ENCODE results near the gene ABR.

The ABR gene

GRCh38 chr17:1179818-1180742 lies at the start of gene ABR:
ABR (minus strand) TSS chr17:1179981; CDS start chr17:1179727, 254 bp downstream.
- DNase-seq (ENCODE audit: low read depth): peak; percentile 71
- H3K9me3 ChIP-seq (ENCODE audit: control insufficient read depth, low read length): no peaks in the 10 kb centered on the region
- peaks cover 19% of the 10 kb centered on the region for H3K4me1 ChIP-seq (ENCODE audit: control insufficient read depth, insufficient read depth, low read length)
- peak within 1 kb of the TSS; percentile 76 for H3K4me3 ChIP-seq (ENCODE audit: low read length)
- peak within 1 kb of the TSS; percentile 71 for H3K9ac ChIP-seq (ENCODE audit: low read length)
- no peaks in the 10 kb centered on the region for H3K36me3 ChIP-seq (ENCODE audit: control insufficient read depth, insufficient read depth, low read length, severe bottlenecking)
- no peaks in the 10 kb centered on the region for H3K27me3 ChIP-seq (replicated peaks; ENCODE audit: control insufficient read depth, insufficient read depth, low read length)

DNA sequence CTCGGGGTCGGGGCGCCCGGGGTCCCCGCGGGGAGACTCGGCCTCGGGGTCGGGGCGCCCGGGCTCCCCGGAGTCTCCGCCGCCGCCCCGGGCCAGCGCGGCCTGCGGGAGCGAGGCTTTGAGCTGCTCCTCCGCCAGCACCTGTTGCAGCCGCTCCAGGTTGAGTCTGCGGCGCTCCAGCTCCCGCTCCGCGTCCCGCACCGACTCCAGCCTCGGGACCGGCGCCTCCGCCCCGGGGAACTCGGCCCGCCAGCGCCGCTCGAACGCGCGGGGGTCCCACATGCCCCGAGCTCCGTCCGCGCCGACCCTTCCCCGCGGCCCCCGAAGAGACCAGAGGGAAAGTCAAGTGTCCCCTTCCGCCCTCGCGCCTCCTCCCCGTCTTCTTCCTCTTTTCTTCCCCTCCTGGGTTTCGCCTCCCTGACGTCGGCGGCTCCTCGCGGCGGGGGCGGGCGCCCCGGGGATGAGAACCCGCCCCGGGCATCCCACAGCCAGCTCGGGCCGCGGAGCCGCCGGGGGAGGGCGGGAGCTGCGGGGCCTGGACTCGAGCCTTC lies 49.6 kb upstream of the ABR start:
- Histone ChIP-seq H3K36me3 (ENCODE audit: control insufficient read depth, insufficient read depth, low read length, severe bottlenecking) (no peaks in the 10 kb centered on the region), H3K4me3 (ENCODE audit: low read length) (peak overlapping the region; percentile 75), H3K9ac (ENCODE audit: low read length) (no peak overlapping the region), H3K4me1 (ENCODE audit: control insufficient read depth, insufficient read depth, low read length) (peaks cover 7% of the 10 kb centered on the region), H3K9me3 (ENCODE audit: control insufficient read depth, low read length) (no peaks in the 10 kb centered on the region), H3K27me3 (replicated peaks; ENCODE audit: control insufficient read depth, insufficient read depth, low read length) (peaks cover 21% of the 10 kb centered on the region)
- peak; percentile 46 for DNase-seq (ENCODE audit: low read depth)

GRCh38 chr17:1228781-1229348 lies 49.1 kb upstream of the ABR start:
- peaks cover 7% of the 10 kb centered on the region for H3K4me1 ChIP-seq (ENCODE audit: control insufficient read depth, insufficient read depth, low read length)
- no peak overlapping the region for H3K4me3 ChIP-seq (ENCODE audit: low read length)
- H3K36me3 ChIP-seq (ENCODE audit: control insufficient read depth, insufficient read depth, low read length, severe bottlenecking): no peaks in the 10 kb centered on the region
- DNase-seq (ENCODE audit: low read depth): no peak
- peaks cover 21% of the 10 kb centered on the region for H3K27me3 ChIP-seq (replicated peaks; ENCODE audit: control insufficient read depth, insufficient read depth, low read length)
- H3K9ac ChIP-seq (ENCODE audit: low read length): no peak overlapping the region
- H3K9me3 ChIP-seq (ENCODE audit: control insufficient read depth, low read length): no peaks in the 10 kb centered on the region

DNA sequence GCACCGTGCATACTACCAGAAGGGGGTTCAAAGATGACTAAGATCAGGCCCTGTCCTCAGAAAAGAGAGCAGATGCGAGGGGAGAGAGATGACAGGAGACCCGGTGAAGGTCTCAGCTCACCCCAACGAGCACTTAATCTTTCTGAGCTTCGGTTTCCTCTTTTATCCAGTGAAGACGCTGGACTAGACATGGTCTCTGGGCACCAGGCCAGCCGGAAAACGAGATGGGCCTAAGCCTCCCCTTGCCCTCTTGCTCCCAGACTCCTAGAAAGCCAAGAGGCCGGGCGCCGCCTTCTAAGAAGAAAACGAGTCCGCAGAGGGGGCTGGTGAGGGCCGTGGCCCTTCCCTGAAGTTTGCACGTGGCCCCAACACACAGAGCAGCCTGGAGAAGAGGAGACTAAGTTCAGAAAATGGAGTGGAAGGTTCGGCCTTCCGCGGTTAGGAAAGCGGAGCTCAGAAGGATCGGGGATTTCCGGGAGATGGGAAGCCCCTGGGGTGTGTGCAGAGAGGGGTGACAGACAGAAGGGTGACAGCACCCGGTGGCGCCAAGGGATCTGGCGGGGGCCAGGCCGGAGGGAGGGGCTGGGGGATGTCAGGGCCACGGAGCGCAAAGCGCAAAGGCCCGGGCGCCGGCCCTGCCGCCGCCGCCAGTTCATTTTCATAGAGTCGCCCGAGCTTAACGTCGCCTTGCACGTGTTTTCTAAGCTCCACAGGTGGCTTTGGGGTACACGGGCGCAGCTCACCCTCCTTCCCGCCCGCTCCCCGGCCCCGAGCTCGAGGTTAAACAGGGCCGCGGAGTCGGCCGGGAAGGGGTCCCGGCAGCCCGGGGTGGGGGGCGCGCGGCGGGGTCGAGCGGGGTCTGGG lies 48.4 kb upstream of the ABR start:
- Histone ChIP-seq H3K4me3 (ENCODE audit: low read length) (peak overlapping the region; percentile 41), H3K4me1 (ENCODE audit: control insufficient read depth, insufficient read depth, low read length) (peaks cover 7% of the 10 kb centered on the region), H3K27me3 (replicated peaks; ENCODE audit: control insufficient read depth, insufficient read depth, low read length) (peaks cover 21% of the 10 kb centered on the region), H3K36me3 (ENCODE audit: control insufficient read depth, insufficient read depth, low read length, severe bottlenecking) (no peaks in the 10 kb centered on the region), H3K9me3 (ENCODE audit: control insufficient read depth, low read length) (no peaks in the 10 kb centered on the region), H3K9ac (ENCODE audit: low read length) (no peak overlapping the region)
- no peak for DNase-seq (ENCODE audit: low read depth)

DNA sequence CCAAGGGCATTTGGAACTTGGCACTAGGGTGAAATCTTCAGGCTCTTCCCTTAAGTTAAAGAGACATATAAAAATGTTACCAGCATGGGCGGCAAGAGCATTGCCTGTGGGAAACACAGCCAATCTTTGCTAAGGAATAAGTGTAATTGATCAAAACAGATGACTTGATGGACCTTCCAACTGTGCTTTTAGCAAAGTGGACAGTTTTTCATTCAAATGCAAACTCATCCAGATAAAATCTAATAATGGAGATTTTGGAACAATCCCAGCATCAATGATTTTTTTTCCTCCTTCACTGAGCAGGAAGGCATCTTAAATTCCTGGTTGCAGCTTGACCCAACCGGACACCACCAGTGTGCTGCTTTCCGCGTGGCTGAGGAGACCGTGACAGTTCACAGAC lies 47.6 kb upstream of the ABR start:
- H3K4me3 ChIP-seq (ENCODE audit: low read length): no peak overlapping the region
- peaks cover 21% of the 10 kb centered on the region for H3K27me3 ChIP-seq (replicated peaks; ENCODE audit: control insufficient read depth, insufficient read depth, low read length)
- no peaks in the 10 kb centered on the region for H3K36me3 ChIP-seq (ENCODE audit: control insufficient read depth, insufficient read depth, low read length, severe bottlenecking)

GRCh38 chr17:1226308-1226707 lies 46.5 kb upstream of the ABR start:
- H3K9me3 ChIP-seq (ENCODE audit: control insufficient read depth, low read length): peaks cover 3% of the 10 kb centered on the region
- no peak overlapping the region for H3K4me3 ChIP-seq (ENCODE audit: low read length)
- DNase-seq (ENCODE audit: low read depth): no peak
- no peaks in the 10 kb centered on the region for H3K36me3 ChIP-seq (ENCODE audit: control insufficient read depth, insufficient read depth, low read length, severe bottlenecking)
- H3K27me3 ChIP-seq (replicated peaks; ENCODE audit: control insufficient read depth, insufficient read depth, low read length): peaks cover 21% of the 10 kb centered on the region
- no peak overlapping the region for H3K9ac ChIP-seq (ENCODE audit: low read length)
- no peaks in the 10 kb centered on the region for H3K4me1 ChIP-seq (ENCODE audit: control insufficient read depth, insufficient read depth, low read length)

More for the DNA sequence above, 47.6 kb upstream of the ABR start:
- Histone ChIP-seq H3K9me3 (ENCODE audit: control insufficient read depth, low read length) (no peaks in the 10 kb centered on the region), H3K4me1 (ENCODE audit: control insufficient read depth, insufficient read depth, low read length) (peaks cover 2% of the 10 kb centered on the region), H3K9ac (ENCODE audit: low read length) (no peak overlapping the region)
- no peak for DNase-seq (ENCODE audit: low read depth)

DNA sequence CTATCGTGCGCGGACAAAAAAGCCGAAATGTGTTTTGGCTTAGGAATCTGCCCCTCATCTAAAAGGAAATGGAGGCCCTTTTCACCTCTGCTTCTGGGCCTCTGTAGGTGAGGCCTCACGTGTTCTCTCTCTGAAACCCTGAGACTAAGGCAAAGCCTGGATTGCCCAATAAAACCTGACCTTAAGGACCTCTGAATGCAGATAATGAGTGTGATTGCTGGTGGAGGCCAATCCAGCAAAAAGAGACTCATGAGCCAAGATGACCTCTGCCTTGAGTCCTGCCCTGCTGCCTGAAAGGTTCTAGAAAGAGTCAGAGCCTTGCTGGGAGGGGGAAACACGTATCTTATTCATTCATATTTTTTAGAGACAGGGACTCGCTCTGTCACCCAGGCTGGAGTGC lies 44.5 kb upstream of the ABR start:
- no peak overlapping the region for H3K4me3 ChIP-seq (ENCODE audit: low read length)
- peaks cover 6% of the 10 kb centered on the region for H3K9me3 ChIP-seq (ENCODE audit: control insufficient read depth, low read length)
- H3K36me3 ChIP-seq (ENCODE audit: control insufficient read depth, insufficient read depth, low read length, severe bottlenecking): no peaks in the 10 kb centered on the region
- peaks cover 28% of the 10 kb centered on the region for H3K27me3 ChIP-seq (replicated peaks; ENCODE audit: control insufficient read depth, insufficient read depth, low read length)
- no peaks in the 10 kb centered on the region for H3K4me1 ChIP-seq (ENCODE audit: control insufficient read depth, insufficient read depth, low read length)
- H3K9ac ChIP-seq (ENCODE audit: low read length): no peak overlapping the region
- no peak for DNase-seq (ENCODE audit: low read depth)

DNA sequence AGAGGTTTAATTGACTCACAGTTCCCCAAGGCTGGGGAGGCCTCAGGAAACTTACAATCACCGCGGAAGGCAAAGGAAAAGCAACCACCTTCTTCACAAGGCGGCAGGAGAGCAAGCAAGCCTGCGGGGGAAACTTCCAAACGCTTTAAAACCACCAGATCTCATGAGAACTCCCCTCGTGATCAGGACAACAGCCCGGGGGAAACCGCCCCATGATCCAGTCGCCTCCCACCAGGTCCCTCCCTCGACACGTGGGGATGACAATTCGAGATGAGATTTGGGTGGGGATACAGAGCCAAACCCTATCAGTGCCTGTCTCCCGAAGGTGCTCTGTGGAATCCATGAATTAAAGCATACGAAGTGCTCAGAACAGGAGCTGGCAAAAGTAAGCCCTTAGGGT lies 43.9 kb upstream of the ABR start:
- no peaks in the 10 kb centered on the region for H3K36me3 ChIP-seq (ENCODE audit: control insufficient read depth, insufficient read depth, low read length, severe bottlenecking)
- H3K9ac ChIP-seq (ENCODE audit: low read length): no peak overlapping the region
- no peak for DNase-seq (ENCODE audit: low read depth)
- H3K27me3 ChIP-seq (replicated peaks; ENCODE audit: control insufficient read depth, insufficient read depth, low read length): peaks cover 30% of the 10 kb centered on the region
- no peaks in the 10 kb centered on the region for H3K4me1 ChIP-seq (ENCODE audit: control insufficient read depth, insufficient read depth, low read length)
- H3K4me3 ChIP-seq (ENCODE audit: low read length): no peak overlapping the region
- H3K9me3 ChIP-seq (ENCODE audit: control insufficient read depth, low read length): peaks cover 6% of the 10 kb centered on the region

DNA sequence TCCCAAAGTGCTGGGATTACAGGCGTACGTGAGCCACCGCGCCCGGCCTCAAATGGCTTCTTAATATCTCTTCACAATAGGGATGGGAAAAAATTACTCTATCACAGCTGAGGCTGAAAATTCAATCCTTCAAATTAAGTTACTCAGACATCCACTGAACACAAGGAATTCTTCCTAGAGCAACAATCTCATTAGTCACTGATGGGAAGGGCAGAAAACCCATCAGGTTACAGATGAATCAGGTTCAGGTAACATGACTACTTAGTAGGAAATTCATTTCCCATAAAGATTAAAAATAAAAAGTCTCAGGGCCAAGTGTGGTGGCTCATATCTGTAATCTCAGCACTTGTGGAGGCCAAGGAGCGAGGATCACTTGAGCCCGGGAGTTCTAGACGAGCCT lies 42.5 kb upstream of the ABR start:
- Histone ChIP-seq H3K27me3 (replicated peaks; ENCODE audit: control insufficient read depth, insufficient read depth, low read length) (peaks cover 25% of the 10 kb centered on the region), H3K9ac (ENCODE audit: low read length) (no peak overlapping the region)
- DNase-seq (ENCODE audit: low read depth): no peak

DNA sequence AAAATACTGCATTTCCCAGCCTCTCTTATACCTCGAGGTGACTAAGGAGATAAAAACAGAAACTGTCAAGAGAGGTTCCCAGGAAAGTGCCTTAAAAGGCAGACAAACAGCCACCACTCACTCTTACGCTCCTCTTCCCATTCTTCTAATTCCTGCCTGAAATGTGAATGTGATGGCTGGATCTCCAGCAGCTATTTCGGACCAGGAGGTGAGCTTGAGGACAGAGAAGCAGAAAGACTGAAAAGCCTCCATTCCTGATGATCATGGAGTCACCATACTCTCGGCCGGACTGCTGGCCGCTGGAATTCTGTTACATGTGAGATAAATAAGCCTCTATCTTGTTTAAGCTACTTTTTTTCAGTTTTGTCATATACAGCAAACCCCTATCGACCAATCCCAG lies 41.4 kb upstream of the ABR start:
- Histone ChIP-seq H3K9me3 (ENCODE audit: control insufficient read depth, low read length) (peaks cover 6% of the 10 kb centered on the region), H3K27me3 (replicated peaks; ENCODE audit: control insufficient read depth, insufficient read depth, low read length) (peaks cover 31% of the 10 kb centered on the region), H3K9ac (ENCODE audit: low read length) (no peak overlapping the region), H3K4me3 (ENCODE audit: low read length) (no peak overlapping the region), H3K36me3 (ENCODE audit: control insufficient read depth, insufficient read depth, low read length, severe bottlenecking) (no peaks in the 10 kb centered on the region), H3K4me1 (ENCODE audit: control insufficient read depth, insufficient read depth, low read length) (no peaks in the 10 kb centered on the region)
- no peak for DNase-seq (ENCODE audit: low read depth)

More for the DNA sequence above, 42.5 kb upstream of the ABR start:
- Histone ChIP-seq H3K36me3 (ENCODE audit: control insufficient read depth, insufficient read depth, low read length, severe bottlenecking) (no peaks in the 10 kb centered on the region), H3K9me3 (ENCODE audit: control insufficient read depth, low read length) (peaks cover 6% of the 10 kb centered on the region), H3K4me1 (ENCODE audit: control insufficient read depth, insufficient read depth, low read length) (no peaks in the 10 kb centered on the region), H3K4me3 (ENCODE audit: low read length) (no peak overlapping the region)

DNA sequence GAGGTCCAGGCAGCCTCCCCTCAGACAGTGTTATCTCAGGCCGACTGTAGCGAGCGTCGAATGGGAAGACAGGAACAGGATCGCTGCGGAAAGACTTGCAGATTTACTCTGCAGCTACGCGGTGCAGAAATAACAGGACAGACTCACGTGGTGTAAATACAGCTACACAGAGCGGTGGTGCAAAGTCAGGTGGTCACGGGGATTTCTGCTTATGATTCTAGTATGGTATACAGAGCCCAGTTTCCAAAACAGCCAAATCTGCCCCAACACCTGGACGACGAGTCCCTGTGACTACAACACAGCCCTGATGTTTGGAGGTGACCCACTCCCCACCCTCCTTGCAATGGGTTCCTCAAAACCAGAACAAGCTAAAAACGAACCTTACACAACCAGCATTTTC lies 40.6 kb upstream of the ABR start:
- peaks cover 6% of the 10 kb centered on the region for H3K9me3 ChIP-seq (ENCODE audit: control insufficient read depth, low read length)
- no peaks in the 10 kb centered on the region for H3K36me3 ChIP-seq (ENCODE audit: control insufficient read depth, insufficient read depth, low read length, severe bottlenecking)
- H3K27me3 ChIP-seq (replicated peaks; ENCODE audit: control insufficient read depth, insufficient read depth, low read length): peaks cover 27% of the 10 kb centered on the region
- no peak overlapping the region for H3K9ac ChIP-seq (ENCODE audit: low read length)
- no peak overlapping the region for H3K4me3 ChIP-seq (ENCODE audit: low read length)
- DNase-seq (ENCODE audit: low read depth): no peak
- H3K4me1 ChIP-seq (ENCODE audit: control insufficient read depth, insufficient read depth, low read length): no peaks in the 10 kb centered on the region
